Kidney (tissue), 14 donors: Measurements from ENCODE around the gene ABLIM1. TPM values are rescaled to one million over a fixed set of nuclear protein-coding genes. Genes with fewer than 3 reads are reported as not detected.
A peak's percentile ranks its signal among the peaks of the same experiment; 100 is the strongest.

ENCODE experiments used
- DNase-seq, 5 donors: peaks; one replicate each; pipeline ENCODE4 v3.0.0-alpha.2; 2013 to 2020
- FAIRE-seq: peaks from 2 replicates; lab custom pipeline; 2012; peaks lifted over from hg19 to GRCh38; lab: Jason Lieb, UNC
- H3K27ac ChIP-seq, 2 donors: one replicate each; pipeline ENCODE4 v1.7.0; 2013; ENCODE audit warnings: low read depth in 2 of 2, low read length in 2 of 2, inconsistent platforms in 1 of 2
- H3K27me3 ChIP-seq: one replicate; pipeline ENCODE4 v1.7.1; 2013; ENCODE audit warnings: low read length, inconsistent platforms; ENCODE audit not compliant: control insufficient read depth, insufficient read depth
- H3K36me3 ChIP-seq, 3 donors: one replicate each; pipeline versions ENCODE4 v1.7.0 to v1.7.1; 2013; ENCODE audit warnings: low read length in 3 of 3, control low read depth in 1 of 3, inconsistent platforms in 1 of 3; ENCODE audit not compliant: insufficient read depth in 3 of 3, control insufficient read depth in 2 of 3
- H3K4me1 ChIP-seq, 3 donors: one replicate each; pipeline versions ENCODE4 v1.7.0 to v1.7.1; 2013; ENCODE audit warnings: low read length in 3 of 3, inconsistent platforms in 1 of 3, low read depth in 1 of 3; ENCODE audit not compliant: control insufficient read depth in 2 of 3, insufficient read depth in 2 of 3
- H3K4me3 ChIP-seq, 3 donors: one replicate each; pipeline versions ENCODE4 v1.7.0 to v1.8.1; 2013; ENCODE audit warnings: low read length in 3 of 3, control low read depth in 1 of 3, inconsistent platforms in 1 of 3
- H3K9ac ChIP-seq, 3 donors: one replicate each; pipeline versions ENCODE4 v1.7.0 to v1.7.1; 2013; ENCODE audit warnings: low read length in 3 of 3, control low read depth in 1 of 3, inconsistent platforms in 1 of 3
- H3K9me3 ChIP-seq, 3 donors: one replicate each; pipeline versions ENCODE4 v1.7.0 to v1.7.1; 2013; ENCODE audit warnings: low read length in 3 of 3, control low read depth in 1 of 3, inconsistent platforms in 1 of 3; ENCODE audit not compliant: control insufficient read depth in 2 of 3, insufficient read depth in 1 of 3
- intact Hi-C: fragments of 100-400 bp; cut with DNase I; formaldehyde crosslinking; loops from one replicate; pipeline ENCODE4 v1.11.1; 2022
- polyA plus RNA-seq: library from polyadenylated mRNA; stranded (reverse); fragments of 350-450 nt; fragmentation: Illumina TruSeq; extraction: RNeasy Lipid Tissue Mini Kit (QIAGEN cat#74804); gene quantifications from one replicate; pipeline ENCODE4 v1.2.3, GENCODE V29; 2014; ENCODE audit warnings: low read depth, low replicate concordance; ENCODE audit not compliant: insufficient read depth
- total RNA-seq: library from RNA; stranded (reverse); fragmentation: NEBNext Ultra II Directional; extraction: Animal tissue kit (Norgen Biotek cat#: 25700); gene quantifications from one replicate; pipeline ENCODE4 v1.2.1, GENCODE V29; 2021
- TF ChIP-seq, protein P1 (sequence below): IDR thresholded peaks from 3 replicates; pipeline ENCODE4 v1.5.1; 2012; ENCODE audit warnings: mild to moderate bottlenecking, moderate library complexity, borderline replicate concordance; ENCODE audit not compliant: insufficient read depth; ENCODE audit errors: extremely low read depth
- donor health status: control.
- donor health status: control.
- donor health status: control.
- donor health status: control.
- donor health status: control.
- donor health status: DM: yes; HTN: yes; CAD: no.
- donor health status: Normal renal cell carcinoma (clear cell type).

ABLIM1 gene
- total and polyA plus RNA-seq, 2 donors from 2014 or later: 32.3 to 158 TPM

DNA sequence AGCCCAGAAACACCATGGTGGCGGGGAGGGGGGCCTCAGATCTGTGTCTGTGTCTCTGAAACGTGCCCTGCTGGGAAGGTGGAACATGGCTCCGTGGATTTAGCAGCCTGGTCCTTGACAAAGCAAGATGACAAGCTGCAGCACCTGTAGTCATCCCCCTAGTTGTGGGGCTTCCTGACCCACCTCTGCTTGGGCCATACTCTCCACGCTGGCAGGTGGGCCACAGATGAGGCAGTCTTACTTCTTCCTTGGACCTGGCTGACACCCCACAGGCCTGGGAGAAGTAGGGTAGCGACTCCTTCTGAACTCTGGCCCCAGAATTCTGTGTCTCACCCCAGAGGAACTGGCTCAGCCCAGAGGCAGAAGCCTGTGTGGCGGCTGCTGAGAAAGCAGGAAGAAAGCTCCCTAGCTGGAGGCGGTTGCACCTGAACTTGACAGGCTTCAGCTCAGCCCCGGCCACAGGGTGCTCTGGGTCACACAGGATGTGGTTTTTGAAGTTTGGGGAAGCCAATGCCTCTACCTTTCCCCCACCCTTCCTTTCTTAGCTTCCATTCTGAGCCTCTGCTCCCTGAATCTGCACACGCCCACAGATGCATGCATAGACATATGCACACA is 113.9 kb downstream of the ABLIM1 start:
- Histone ChIP-seq H3K36me3 (peaks cover 0 to 12% (median 11%) of the 10 kb centered on the region in 3 donors), H3K4me1 (peaks cover 0 to 10% (median 0%) of the 10 kb centered on the region in 3 donors), H3K27me3 (no peaks in the 10 kb centered on the region), H3K27ac (no peak overlapping the region), H3K9me3 (no peaks in the 10 kb centered on the region), H3K9ac (no peak overlapping the region), H3K4me3 (no peak overlapping the region)
- peak in 1 of 5 donors; percentile 82 for DNase-seq
- TF ChIP-seq, protein P1, sequence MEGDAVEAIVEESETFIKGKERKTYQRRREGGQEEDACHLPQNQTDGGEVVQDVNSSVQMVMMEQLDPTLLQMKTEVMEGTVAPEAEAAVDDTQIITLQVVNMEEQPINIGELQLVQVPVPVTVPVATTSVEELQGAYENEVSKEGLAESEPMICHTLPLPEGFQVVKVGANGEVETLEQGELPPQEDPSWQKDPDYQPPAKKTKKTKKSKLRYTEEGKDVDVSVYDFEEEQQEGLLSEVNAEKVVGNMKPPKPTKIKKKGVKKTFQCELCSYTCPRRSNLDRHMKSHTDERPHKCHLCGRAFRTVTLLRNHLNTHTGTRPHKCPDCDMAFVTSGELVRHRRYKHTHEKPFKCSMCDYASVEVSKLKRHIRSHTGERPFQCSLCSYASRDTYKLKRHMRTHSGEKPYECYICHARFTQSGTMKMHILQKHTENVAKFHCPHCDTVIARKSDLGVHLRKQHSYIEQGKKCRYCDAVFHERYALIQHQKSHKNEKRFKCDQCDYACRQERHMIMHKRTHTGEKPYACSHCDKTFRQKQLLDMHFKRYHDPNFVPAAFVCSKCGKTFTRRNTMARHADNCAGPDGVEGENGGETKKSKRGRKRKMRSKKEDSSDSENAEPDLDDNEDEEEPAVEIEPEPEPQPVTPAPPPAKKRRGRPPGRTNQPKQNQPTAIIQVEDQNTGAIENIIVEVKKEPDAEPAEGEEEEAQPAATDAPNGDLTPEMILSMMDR: no peak
- FAIRE-seq: no peak
- intact Hi-C loops: no loop called here

DNA sequence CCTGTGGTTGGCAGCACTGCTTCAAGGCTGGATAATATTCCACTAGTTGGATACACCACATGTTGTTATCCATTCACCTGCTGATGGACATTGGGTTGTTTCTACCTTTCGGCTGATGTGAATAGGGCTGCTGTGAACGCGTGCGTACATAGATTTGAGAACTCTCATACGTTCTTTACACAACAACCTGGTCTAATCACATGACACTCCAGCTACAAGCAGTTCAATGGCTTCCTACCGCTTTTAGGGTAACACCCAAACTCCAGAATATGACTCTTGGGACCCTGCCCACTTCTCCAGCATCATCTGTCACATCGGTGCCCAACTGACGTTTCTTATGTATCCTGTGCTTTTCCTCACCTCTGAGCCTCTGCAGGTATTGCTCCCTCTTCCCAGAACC is 114.6 kb downstream of the ABLIM1 start:
- TF ChIP-seq, protein P1: no peak
- H3K27me3 ChIP-seq: no peaks in the 10 kb centered on the region
- H3K9me3 ChIP-seq: no peaks in the 10 kb centered on the region
- peaks cover 0 to 10% (median 0%) of the 10 kb centered on the region in 3 donors for H3K4me1 ChIP-seq
- no peak for DNase-seq
- no peak for FAIRE-seq
- intact Hi-C loops: no loop called here
- H3K9ac ChIP-seq: no peak overlapping the region
- peaks cover 0 to 12% (median 11%) of the 10 kb centered on the region in 3 donors for H3K36me3 ChIP-seq
- no peak overlapping the region for H3K27ac ChIP-seq
- no peak overlapping the region for H3K4me3 ChIP-seq

GRCh38 chr10:114542373-114542772 is 115.7 kb downstream of the ABLIM1 start:
- no peak overlapping the region for H3K4me3 ChIP-seq
- no peak for DNase-seq
- no peaks in the 10 kb centered on the region for H3K9me3 ChIP-seq
- peaks cover 0 to 12% (median 11%) of the 10 kb centered on the region in 3 donors for H3K36me3 ChIP-seq
- H3K4me1 ChIP-seq: peaks cover 0 to 9% (median 0%) of the 10 kb centered on the region in 3 donors
- intact Hi-C loops: no loop called here
- H3K9ac ChIP-seq: no peak overlapping the region
- TF ChIP-seq, protein P1: no peak
- no peak overlapping the region for H3K27ac ChIP-seq
- H3K27me3 ChIP-seq: no peaks in the 10 kb centered on the region
- no peak for FAIRE-seq
